ENCODE results near the gene EPS15. TPM values are rescaled to one million over a fixed set of nuclear protein-coding genes. Genes with fewer than 3 reads are reported as not detected.

Gene EPS15
- total RNA-seq, 1 donor from 2014 or later = 41.6 TPM

DNA sequence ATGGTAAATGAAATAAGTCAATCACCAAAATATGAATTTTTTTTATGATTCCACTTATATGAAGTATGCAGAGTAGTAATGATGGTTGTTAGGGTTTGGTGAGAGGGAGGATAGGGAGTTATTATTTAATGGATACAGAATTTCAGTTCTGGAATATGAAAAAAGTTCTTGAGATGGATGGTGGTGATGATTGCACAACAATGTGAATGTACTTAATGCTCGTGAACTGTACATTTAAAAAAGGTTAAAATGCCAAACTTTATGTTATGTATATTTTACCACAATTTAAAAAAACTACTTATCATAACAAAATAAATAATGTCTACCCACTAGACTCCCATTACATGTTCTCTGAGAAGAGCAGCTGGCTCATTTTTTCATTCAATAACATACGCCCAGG is 133.3 kb downstream of the EPS15 start:
- DNase-seq (ENCODE audit: low read depth, low spot score) = no peak
- peaks cover 57% of the 10 kb centered on the region for H3K36me3 Mint-ChIP-seq (ENCODE audit: low read depth)

DNA sequence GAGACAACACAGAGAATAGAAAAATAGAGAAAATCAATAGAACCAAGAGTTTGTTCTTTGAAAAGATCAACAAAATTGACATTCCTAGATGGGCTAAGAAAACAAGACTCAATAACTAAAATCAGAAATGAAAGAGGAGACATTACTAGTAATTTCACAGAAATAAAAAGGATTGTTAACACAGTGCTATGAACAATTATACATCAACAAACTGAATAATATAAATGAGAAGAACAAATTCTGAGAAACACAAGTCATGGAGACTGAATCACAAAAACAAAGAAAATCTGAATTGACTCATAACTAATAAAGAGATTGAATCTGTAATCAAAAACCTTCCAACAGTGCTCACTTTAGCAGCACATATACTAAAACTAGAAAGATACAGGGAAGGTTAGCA is 137.1 kb downstream of the EPS15 start:
- H3K4me1 Mint-ChIP-seq = no peaks in the 10 kb centered on the region
- DNase-seq (ENCODE audit: low read depth, low spot score) = no peak
- H3K36me3 Mint-ChIP-seq (ENCODE audit: low read depth) = peaks cover 65% of the 10 kb centered on the region
- no peak overlapping the region for H3K4me3 Mint-ChIP-seq
- no peaks in the 10 kb centered on the region for H3K27me3 Mint-ChIP-seq (ENCODE audit: low read depth)
- TF ChIP-seq, protein P1, sequence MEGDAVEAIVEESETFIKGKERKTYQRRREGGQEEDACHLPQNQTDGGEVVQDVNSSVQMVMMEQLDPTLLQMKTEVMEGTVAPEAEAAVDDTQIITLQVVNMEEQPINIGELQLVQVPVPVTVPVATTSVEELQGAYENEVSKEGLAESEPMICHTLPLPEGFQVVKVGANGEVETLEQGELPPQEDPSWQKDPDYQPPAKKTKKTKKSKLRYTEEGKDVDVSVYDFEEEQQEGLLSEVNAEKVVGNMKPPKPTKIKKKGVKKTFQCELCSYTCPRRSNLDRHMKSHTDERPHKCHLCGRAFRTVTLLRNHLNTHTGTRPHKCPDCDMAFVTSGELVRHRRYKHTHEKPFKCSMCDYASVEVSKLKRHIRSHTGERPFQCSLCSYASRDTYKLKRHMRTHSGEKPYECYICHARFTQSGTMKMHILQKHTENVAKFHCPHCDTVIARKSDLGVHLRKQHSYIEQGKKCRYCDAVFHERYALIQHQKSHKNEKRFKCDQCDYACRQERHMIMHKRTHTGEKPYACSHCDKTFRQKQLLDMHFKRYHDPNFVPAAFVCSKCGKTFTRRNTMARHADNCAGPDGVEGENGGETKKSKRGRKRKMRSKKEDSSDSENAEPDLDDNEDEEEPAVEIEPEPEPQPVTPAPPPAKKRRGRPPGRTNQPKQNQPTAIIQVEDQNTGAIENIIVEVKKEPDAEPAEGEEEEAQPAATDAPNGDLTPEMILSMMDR (conservative IDR thresholded peaks at IDR 0.05) = no peak
- no peak overlapping the region for H3K27ac Mint-ChIP-seq (ENCODE audit: unreplicated experiment)
- peaks cover 19% of the 10 kb centered on the region for H3K9me3 Mint-ChIP-seq

More for the DNA sequence above, 133.3 kb downstream of the EPS15 start:
- Mint-ChIP-seq H3K9me3 (peaks cover 18% of the 10 kb centered on the region), H3K4me3 (no peak overlapping the region), H3K27ac (ENCODE audit: unreplicated experiment) (no peak overlapping the region), H3K27me3 (ENCODE audit: low read depth) (no peaks in the 10 kb centered on the region), H3K4me1 (no peaks in the 10 kb centered on the region)
- TF ChIP-seq, protein P1 (conservative IDR thresholded peaks at IDR 0.05) = no peak

DNA sequence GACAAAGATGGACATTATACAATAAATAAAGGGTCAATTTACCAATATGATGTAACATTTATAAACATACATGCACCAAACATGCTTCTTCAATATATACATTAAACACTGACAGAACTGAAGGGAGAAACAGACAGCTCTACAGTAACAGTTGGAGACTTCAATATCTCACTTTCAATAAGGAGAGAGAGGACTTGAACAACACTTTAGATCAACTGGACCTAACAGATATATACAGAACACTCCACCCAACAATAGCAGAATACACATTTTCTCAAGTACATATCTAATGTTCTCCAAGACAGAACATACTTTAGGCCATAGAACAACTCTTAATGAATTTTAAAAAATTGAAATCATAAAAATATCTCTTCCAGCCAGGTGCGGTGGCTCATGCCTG is 138.1 kb downstream of the EPS15 start:
- TF ChIP-seq, protein P1 (conservative IDR thresholded peaks at IDR 0.05) = no peak
- Mint-ChIP-seq H3K36me3 (ENCODE audit: low read depth) (peaks cover 60% of the 10 kb centered on the region), H3K4me1 (no peaks in the 10 kb centered on the region), H3K27ac (ENCODE audit: unreplicated experiment) (no peak overlapping the region), H3K9me3 (peaks cover 19% of the 10 kb centered on the region), H3K4me3 (no peak overlapping the region), H3K27me3 (ENCODE audit: low read depth) (no peaks in the 10 kb centered on the region)
- DNase-seq (ENCODE audit: low read depth, low spot score) = no peak

DNA sequence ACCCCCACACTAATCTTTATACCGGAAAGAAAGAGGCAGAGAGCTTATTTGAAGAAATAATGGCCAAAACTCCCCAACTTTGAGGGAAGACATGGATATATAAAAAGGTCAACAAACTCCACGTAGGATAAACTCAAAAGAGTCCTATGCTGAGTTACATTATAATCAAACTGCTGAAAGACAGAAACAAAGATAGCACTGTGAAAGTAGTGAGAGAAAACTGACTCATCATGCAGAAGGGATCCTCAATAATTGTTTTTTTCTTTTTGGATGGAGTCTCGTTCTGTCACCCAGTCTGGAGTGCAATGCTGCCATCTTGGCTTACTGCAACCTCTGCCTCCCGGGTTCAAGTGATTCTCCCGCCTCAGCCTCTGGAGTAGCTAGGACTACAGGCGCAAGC is 140.2 kb downstream of the EPS15 start:
- no peaks in the 10 kb centered on the region for H3K4me1 Mint-ChIP-seq
- H3K9me3 Mint-ChIP-seq = peaks cover 10% of the 10 kb centered on the region
- H3K4me3 Mint-ChIP-seq = no peak overlapping the region
- DNase-seq (ENCODE audit: low read depth, low spot score) = no peak
- H3K27me3 Mint-ChIP-seq (ENCODE audit: low read depth) = no peaks in the 10 kb centered on the region
- no peak overlapping the region for H3K27ac Mint-ChIP-seq (ENCODE audit: unreplicated experiment)
- TF ChIP-seq, protein P1 (conservative IDR thresholded peaks at IDR 0.05) = no peak
- H3K36me3 Mint-ChIP-seq (ENCODE audit: low read depth) = peaks cover 47% of the 10 kb centered on the region

DNA sequence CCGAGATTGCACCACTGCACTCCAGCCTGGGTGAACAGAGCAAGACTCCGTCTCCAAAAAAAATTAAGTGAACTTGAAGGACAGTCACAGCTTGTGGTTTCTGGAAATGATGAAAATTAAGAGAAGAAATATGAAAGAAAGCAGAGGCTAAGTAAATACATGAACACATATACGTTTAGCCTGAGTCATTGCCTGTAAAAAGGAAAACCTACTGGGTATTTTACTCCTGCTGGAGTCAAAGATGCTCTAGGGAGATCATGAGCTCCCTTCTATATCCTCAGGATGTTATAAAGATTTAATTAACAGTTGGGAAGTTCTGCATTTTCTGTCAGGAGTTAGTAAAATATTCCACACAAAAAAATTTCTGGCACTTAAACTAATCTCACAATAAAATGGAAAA is 145.2 kb downstream of the EPS15 start:
- no peak overlapping the region for H3K4me3 Mint-ChIP-seq
- TF ChIP-seq, protein P1 (conservative IDR thresholded peaks at IDR 0.05) = no peak
- no peak for DNase-seq (ENCODE audit: low read depth, low spot score)
- no peaks in the 10 kb centered on the region for H3K9me3 Mint-ChIP-seq
- H3K27me3 Mint-ChIP-seq (ENCODE audit: low read depth) = no peaks in the 10 kb centered on the region
- H3K27ac Mint-ChIP-seq (ENCODE audit: unreplicated experiment) = no peak overlapping the region
- peaks cover 28% of the 10 kb centered on the region for H3K36me3 Mint-ChIP-seq (ENCODE audit: low read depth)
- no peaks in the 10 kb centered on the region for H3K4me1 Mint-ChIP-seq

DNA sequence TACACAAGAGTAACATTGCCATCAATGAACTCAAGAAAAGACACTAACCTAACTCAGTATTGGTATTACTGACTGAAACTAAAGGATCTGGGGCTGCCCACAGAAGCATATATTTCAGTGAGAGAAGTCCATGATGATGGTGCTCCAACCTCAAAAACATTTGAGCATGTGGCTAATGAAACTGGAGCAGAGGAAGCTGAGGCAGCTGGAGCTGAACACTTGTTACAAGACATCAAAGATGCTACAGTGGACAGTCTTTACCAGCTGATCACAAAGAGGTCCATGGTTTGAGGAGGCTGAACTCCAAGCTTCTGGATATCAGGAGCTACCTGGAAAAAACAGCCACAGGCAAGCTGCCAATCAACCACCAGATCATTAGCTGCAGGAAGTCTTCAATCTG is 146.5 kb downstream of the EPS15 start:
- Mint-ChIP-seq H3K27me3 (ENCODE audit: low read depth) (no peaks in the 10 kb centered on the region), H3K4me1 (no peaks in the 10 kb centered on the region), H3K36me3 (ENCODE audit: low read depth) (peaks cover 23% of the 10 kb centered on the region), H3K9me3 (no peaks in the 10 kb centered on the region), H3K27ac (ENCODE audit: unreplicated experiment) (no peak overlapping the region), H3K4me3 (no peak overlapping the region)
- TF ChIP-seq, protein P1 (conservative IDR thresholded peaks at IDR 0.05) = no peak
- DNase-seq (ENCODE audit: low read depth, low spot score) = no peak

All from neural crest cell (in vitro differentiated cells).